NCI-H1436 treated with DMSO at 0.1 percent for 48 hours (cell line): ENCODE results near the gene RUFY3.
"Not testable (repeated sequence)": the region's sequence is repeated elsewhere in the genome, so short reads cannot be mapped to it uniquely, and the experiment has no call there.

ENCODE experiments used
- DNase-seq: peaks from one replicate; lab custom pipeline; 2025; lab: John Stamatoyannopoulos, UW

The RUFY3 gene, protein sequence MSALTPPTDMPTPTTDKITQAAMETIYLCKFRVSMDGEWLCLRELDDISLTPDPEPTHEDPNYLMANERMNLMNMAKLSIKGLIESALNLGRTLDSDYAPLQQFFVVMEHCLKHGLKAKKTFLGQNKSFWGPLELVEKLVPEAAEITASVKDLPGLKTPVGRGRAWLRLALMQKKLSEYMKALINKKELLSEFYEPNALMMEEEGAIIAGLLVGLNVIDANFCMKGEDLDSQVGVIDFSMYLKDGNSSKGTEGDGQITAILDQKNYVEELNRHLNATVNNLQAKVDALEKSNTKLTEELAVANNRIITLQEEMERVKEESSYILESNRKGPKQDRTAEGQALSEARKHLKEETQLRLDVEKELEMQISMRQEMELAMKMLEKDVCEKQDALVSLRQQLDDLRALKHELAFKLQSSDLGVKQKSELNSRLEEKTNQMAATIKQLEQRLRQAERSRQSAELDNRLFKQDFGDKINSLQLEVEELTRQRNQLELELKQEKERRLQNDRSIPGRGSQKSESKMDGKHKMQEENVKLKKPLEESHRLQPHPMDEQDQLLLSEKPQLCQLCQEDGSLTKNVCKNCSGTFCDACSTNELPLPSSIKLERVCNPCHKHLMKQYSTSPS

GRCh38 chr4:70721747-70722146, at the start of gene RUFY3:
RUFY3 (plus strand) TSS chr4:70721964; CDS start chr4:70722574, 610 bp downstream.
- DNase-seq: peak; percentile 91

DNA sequence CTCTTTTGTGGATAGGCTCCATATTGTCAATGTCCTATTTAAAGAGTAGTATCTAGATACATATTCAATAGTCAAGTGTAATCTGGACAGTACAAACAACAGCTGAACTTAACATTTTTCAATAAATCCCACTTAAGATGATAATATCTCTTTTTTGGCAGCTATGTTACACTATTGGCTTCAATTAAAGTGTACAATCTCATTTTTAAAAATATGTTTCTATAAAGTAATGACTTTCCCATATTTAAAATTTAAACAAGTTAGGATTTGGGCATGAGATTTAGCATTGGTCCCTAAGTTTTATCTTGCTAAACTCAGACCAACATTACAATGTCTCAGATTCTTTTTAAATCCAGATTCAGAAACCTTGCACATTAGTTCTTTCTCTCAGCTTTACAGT, 47.6 kb upstream of the RUFY3 start:
- no peak for DNase-seq

GRCh38 chr4:70674731-70675130, 47.0 kb upstream of the RUFY3 start:
- no peak for DNase-seq

DNA sequence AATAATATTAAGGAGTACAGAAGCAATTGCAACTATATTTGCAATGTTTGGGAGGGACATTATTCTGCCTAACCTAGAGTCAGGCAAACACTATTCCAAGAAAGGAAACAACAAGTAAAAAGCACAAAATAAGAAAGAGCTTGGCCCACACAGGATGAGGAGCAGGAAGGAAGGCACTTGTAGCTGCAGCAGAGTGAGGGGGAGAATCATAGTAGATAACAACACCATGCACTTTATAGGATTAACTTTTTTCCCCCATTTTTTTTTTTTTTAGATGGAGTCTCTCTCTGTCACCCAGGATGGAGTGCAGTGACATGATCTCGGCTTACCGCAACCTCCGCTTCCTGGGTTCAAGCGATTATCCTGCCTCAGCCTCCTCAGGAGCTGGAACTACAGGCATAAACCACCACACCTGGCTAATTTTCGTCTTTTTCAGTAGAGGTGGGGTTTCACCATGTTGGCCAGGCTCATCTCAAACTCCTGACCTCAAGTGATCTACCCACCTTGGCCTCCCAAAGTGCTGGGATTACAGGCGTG, 45.1 kb upstream of the RUFY3 start:
- no peak for DNase-seq

DNA sequence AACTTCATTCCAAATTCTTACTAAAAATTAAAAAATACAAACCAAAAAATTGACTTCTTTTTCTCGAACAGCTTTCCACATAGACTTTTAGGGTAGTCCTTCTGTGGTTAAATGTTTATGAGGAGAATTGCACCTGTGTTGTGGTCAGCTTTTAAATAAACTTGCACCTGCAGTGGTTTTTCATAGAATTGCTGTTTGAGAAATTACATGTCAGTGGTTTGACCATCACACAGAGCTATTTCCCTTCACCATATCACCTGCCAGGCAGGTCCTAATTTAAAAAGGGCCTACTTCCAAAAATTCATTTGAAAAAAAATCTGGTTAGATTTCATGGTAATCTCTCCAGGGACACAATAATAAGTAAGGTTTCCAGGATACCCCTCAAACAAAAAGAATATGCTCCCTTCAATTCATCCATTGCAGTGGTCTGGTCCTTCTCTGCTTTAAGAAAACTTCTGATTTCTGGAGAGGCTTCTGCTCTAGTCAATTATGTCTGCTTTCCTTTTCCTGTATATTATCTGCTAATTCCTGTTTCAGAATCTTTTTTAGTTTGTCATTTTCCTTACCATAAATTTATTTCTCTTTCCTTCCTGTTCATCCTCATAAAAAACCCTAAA, 43.3 kb upstream of the RUFY3 start:
- DNase-seq: no peak

- DNase-seq: no peak
Observed at GRCh38 chr4:70680934-70681333, 40.8 kb upstream of the RUFY3 start.

DNA sequence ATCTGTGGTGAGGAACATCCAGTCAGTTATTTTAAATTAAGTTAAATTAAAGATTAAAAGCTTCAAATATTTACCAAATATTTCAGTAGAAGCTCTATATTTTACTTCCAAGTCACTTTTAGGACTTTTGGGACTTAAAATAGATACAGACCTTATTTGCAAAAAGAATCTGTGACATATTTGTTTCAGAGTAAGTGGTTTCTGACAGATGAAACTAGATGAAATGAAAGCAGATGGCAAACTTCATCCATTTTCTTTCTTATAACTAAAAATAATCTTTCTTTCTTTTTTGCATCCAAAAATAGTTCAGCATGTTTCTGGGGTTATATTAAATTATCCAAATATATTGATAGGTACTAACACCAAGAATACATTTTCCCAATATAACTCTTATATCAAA, 40.1 kb upstream of the RUFY3 start:
- DNase-seq: no peak

- not testable (repeated sequence) for DNase-seq
Observed at GRCh38 chr4:70682142-70682541, 39.6 kb upstream of the RUFY3 start.

DNA sequence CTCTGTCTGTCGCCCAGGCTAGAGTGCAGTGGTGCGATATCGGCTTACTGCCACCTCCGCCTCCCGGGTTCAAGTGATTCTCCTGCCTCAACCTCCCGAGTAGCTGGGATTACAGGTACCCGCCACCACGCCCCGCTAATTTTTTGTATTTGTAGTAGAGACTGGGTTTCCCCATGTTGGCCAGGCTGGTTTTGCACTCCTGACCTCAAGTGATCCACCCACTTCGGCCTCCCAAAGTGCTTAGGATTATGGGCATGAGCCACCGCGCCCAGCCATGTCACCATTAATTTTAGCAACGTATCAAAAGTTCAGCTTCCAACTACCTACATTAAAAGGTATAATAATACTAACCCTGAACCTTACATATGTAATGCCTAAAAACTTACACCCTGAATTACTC, 34.4 kb upstream of the RUFY3 start:
- DNase-seq: no peak

DNA sequence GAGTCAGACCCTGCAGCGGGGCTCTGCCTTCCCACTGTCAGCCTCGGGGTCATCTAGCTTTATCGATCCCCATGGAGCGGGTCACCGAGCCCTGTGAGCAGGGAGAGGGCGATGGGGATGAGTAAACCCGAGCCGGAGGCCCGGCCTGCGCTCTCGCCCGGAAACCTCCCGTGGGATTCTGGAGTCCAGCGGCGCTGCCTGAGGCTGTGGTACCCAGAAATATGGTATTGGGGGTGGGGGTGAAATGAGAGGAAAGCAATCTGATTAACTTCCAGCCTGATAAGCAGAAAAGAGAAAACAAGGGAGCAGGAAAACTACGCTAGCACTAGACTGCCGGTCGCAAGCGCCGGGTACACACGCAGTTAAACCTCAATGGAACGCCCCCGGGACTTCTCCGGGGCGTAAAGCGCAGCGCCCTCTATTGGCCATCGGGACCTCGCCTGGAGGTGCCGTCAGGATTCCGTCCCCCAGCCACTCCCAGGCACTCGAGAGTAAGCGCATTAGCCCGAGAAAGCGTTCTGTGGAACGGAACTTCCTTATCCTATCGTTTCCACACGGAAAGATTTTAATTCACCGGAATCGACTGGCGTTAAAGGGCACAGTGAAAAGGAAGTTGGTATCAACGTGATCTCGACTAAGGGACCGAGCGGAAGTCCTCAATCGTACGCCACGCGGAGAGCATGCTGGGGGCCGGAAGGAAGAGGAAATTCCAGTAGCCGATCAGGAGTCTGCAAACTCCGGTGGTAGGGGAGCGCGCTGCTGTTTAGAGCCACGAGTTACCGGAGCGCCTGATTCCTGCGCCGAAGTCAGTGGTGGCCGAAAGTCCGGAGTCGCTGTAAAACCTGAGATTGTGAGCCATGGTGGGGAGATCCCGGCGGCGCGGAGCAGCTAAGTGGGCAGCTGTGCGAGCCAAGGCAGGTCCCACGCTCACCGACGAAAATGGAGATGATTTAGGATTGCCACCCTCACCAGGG, 33.7 kb upstream of the RUFY3 start, which contains the start of gene UTP3:
UTP3 (plus strand) TSS at position 712 of the 974 bp plus-strand sequence; CDS start at position 858, 146 bp downstream.
- peak; percentile 93 for DNase-seq

DNA sequence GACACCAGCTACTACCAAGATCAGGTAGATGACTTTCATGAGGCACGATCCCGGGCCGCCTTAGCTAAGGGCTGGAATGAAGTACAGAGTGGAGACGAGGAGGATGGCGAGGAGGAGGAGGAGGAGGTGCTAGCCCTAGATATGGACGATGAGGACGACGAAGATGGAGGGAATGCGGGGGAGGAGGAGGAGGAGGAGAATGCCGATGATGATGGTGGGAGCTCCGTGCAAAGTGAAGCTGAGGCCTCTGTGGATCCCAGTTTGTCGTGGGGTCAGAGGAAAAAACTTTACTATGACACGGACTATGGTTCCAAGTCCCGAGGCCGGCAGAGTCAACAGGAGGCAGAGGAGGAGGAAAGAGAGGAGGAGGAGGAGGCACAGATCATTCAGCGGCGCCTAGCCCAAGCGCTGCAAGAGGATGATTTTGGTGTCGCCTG, 33.0 kb upstream of the RUFY3 start:
- DNase-seq: no peak

DNA sequence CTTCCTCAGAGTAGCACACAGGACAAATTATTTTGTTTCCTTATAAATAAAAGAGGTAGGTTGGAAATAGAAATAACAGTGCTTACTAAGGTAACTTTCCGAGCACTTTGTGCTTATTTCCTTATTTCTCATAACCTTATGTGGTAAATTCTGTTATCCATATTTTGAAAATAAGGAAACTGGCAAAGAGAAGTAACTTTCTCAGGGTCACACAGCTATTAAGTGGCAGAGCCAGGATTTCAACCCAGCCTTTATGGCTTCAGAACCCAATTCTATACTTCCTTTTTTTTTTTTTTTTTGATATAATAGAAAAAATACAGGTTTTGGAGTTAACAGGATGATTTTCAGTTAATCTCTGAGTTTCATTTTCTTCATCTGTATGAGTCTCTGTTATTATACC, 30.1 kb upstream of the RUFY3 start:
- no peak for DNase-seq

GRCh38 chr4:70694633-70695032, 27.1 kb upstream of the RUFY3 start:
- not testable (repeated sequence) for DNase-seq

DNA sequence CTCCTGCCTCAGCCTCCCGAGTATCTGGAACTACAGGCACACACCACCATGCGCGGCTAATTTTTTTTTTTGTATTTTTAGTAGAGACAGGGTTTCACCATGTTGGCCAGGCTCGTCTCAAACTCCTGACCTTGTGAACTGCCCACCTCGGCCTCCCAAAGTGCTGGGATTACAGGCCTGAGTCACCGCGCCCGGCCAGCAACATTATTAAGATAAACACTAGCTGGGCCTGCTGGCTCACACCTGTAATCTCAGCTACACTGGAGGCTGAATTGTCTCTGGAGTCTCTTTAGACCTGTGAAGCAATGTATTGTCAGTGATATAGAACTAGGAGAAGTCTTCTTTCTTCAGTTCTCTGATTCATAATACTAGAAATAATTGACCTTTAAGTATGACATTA, 23.3 kb upstream of the RUFY3 start:
- DNase-seq: not testable (repeated sequence)

GRCh38 chr4:70700712-70701111, 21.1 kb upstream of the RUFY3 start:
- DNase-seq: no peak

DNA sequence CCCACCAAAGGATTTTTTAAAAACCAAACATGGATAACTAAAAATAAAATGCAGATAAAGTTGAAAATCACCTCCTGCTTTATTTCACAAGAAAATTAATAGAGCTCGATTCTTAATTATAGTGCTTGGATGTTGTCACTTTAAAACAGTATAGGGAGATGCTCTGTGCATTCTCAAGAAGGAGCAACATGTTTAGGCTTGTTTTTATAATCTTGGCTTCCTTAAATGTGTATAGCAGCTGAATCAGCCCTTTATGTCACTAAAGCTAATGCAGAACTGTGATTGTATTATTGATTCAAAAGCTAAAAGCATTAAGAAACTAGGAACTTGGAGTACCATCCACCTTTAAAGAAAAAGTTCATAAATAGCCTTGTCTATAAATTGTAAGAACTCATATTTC, 20.5 kb upstream of the RUFY3 start:
- no peak for DNase-seq

GRCh38 chr4:70702592-70702991, 19.2 kb upstream of the RUFY3 start:
- not testable (repeated sequence) for DNase-seq

DNA sequence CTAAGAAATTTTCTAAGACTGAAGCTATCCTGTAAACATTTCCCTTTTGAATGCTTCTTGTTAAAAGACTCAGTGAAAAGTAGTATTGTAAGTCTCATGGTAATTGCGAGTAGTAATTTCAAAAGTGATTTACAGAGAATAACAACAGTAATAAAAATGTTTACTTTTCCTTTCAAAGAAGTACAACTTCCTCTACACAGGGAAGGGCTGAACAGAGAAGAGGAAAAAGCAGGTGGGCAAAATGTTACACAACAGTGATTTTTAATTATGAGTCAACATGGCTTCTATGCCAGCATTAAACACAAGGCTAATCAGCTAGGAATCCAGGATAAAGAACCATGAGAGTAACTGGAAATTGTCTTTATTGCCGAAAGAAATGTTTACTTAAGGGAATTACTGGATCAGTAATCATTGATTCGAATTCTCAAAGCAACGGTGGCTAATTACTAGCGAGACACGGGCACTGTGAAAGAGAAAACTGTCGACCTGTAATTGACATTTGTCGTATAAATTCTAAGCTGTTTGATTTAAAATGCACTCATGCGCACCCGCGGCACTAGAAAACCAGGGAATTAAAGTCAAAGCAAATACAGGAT, 18.0 kb upstream of the RUFY3 start:
- peak; percentile 73 for DNase-seq

GRCh38 chr4:70704215-70704930, 17.4 kb upstream of the RUFY3 start:
- peak; percentile 55 for DNase-seq

- no peak for DNase-seq
Observed at GRCh38 chr4:70704931-70705182, 16.9 kb upstream of the RUFY3 start.
